MM.1S (cell line): Measurements from ENCODE around the gene PARP11.

Experiments used
- EZH2phosphoT487 ChIP-seq: fragments of 300-600 bp; sonication (generic); IDR thresholded peaks from 2 replicates; pipeline ENCODE4 v1.6.1; 2018; ENCODE audit warnings: antibody characterized with exemption, low read length
- TF ChIP-seq, protein P1 (sequence below): fragments of 300-600 bp; sonication (generic); IDR thresholded peaks from 2 replicates; pipeline ENCODE4 v1.5.1; 2016; ENCODE audit warnings: antibody characterized with exemption, low read length, mixed read lengths

DNA sequence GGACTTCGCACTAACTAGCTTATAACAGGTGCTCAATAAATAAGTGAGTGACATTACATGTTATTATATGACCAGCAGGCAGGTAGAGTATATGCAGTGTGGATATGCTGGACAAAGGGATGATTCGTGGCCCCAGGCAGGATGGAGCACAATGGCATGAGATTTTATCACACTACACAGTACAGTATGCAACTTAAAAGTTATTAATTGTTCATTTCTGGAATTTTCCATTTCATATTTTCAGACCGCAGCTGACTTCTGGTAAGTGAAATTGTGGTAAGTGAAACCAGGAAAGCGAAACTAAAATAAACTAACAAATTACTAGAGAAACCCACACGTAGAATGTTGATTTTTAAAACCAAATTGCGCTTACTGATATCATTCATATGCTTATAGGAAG lies 3.3 kb downstream of the PARP11 start:
- TF ChIP-seq, protein P1, sequence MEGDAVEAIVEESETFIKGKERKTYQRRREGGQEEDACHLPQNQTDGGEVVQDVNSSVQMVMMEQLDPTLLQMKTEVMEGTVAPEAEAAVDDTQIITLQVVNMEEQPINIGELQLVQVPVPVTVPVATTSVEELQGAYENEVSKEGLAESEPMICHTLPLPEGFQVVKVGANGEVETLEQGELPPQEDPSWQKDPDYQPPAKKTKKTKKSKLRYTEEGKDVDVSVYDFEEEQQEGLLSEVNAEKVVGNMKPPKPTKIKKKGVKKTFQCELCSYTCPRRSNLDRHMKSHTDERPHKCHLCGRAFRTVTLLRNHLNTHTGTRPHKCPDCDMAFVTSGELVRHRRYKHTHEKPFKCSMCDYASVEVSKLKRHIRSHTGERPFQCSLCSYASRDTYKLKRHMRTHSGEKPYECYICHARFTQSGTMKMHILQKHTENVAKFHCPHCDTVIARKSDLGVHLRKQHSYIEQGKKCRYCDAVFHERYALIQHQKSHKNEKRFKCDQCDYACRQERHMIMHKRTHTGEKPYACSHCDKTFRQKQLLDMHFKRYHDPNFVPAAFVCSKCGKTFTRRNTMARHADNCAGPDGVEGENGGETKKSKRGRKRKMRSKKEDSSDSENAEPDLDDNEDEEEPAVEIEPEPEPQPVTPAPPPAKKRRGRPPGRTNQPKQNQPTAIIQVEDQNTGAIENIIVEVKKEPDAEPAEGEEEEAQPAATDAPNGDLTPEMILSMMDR, result no peak
- TF ChIP-seq EZH2phosphoT487, result no peak
